Prostate gland (tissue), 2 donors: Measurements from ENCODE around the gene ATP5ME. TPM values are rescaled to one million over a fixed set of nuclear protein-coding genes. Genes with fewer than 3 reads are reported as not detected.

Experiments
- DNase-seq: peaks from one replicate; pipeline ENCODE4 v3.0.0-alpha.2; 2019; ENCODE audit warnings: low spot score
- H3K27ac ChIP-seq, 2 donors: fragments of 200-600 bp; sonication (generic); 2 replicates each; pipeline ENCODE4 v1.5.1; 2017 to 2019
- H3K27me3 ChIP-seq: fragments of 200-600 bp; sonication (generic); replicated peaks from 2 replicates; pipeline ENCODE4 v1.5.1; 2019; ENCODE audit not compliant: insufficient read depth
- H3K36me3 ChIP-seq, 2 donors: fragments of 200-600 bp; sonication (generic); 1 replicate in 1 of 2; 2 replicates in 1 of 2; pipeline versions ENCODE4 v1.5.1 to v1.8.1; 2017 to 2019
- H3K4me1 ChIP-seq: fragments of 200-600 bp; sonication (generic); replicated peaks from 2 replicates; pipeline ENCODE4 v1.5.1; 2019
- H3K4me3 ChIP-seq, 2 donors: fragments of 200-600 bp; sonication (generic); 2 replicates each; pipeline ENCODE4 v1.5.1; 2017 to 2019
- H3K9me3 ChIP-seq: fragments of 200-600 bp; sonication (generic); 2 replicates; pipeline ENCODE4 v1.5.1; 2017
- CTCF ChIP-seq, 4 experiments: fragments of 200-600 bp in 2 of 4; fragments of 450-650 bp in 2 of 4; sonication (generic) in 2 of 4; IDR thresholded peaks; 1 replicate in 3 of 4; 2 replicates in 1 of 4; pipeline ENCODE4 v1.5.1; 2016 to 2019; ENCODE audit warnings: antibody characterized with exemption in 4 of 4, mild to moderate bottlenecking in 2 of 4, moderate library complexity in 2 of 4
- POLR2A ChIP-seq: fragments of 450-650 bp; IDR thresholded peaks from one replicate; pipeline ENCODE4 v1.6.1; 2016; ENCODE audit warnings: antibody characterized with exemption, mild to moderate bottlenecking
- POLR2AphosphoS5 ChIP-seq: sonication (generic); formaldehyde crosslinking; IDR thresholded peaks from one replicate; pipeline ENCODE4 v1.6.1; 2017; ENCODE audit warnings: antibody characterized with exemption
- WGBS: methylation state at CpG from one replicate; pipeline ENCODE4 v1.1.5; 2018; 5-methylcytosine and 5-hydroxymethylcytosine counted together
- intact Hi-C: fragments of 100-400 bp; cut with DNase I; formaldehyde crosslinking; loops from one replicate; pipeline ENCODE4 v1.14.2; 2022
- total RNA-seq, 2 donors: library from RNA; depleted of rRNA; stranded (reverse); fragments of >200 nt; gene quantifications; one replicate each; pipeline ENCODE4 v1.1.0, GENCODE V29; 2016

Gene ATP5ME
- total RNA-seq, 2 donors from 2014 or later = 148 to 313 TPM

GRCh38 chr4:663438-664428 is 10.3 kb downstream of the ATP5ME start:
- intact Hi-C loops = no loop called here
- Histone ChIP-seq H3K27me3 (no peaks in the 10 kb centered on the region), H3K36me3 (no peaks in the 10 kb centered on the region), H3K4me1 (no peaks in the 10 kb centered on the region), H3K4me3 (peak overlapping the region; percentile 47 to 59), H3K27ac (peak overlapping the region in 1 of 2 donors; percentile 39), H3K9me3 (no peaks in the 10 kb centered on the region)
- 3% methylated on average over 56 of the region's 80 CpGs for WGBS
- TF ChIP-seq POLR2A (no peak), CTCF (IDR thresholded peaks at IDR 0.05) (peak in 1 of 4 experiments; percentile 6)
- DNase-seq = no peak

GRCh38 chr4:663046-663437 is 11.0 kb downstream of the ATP5ME start:
- DNase-seq = no peak
- Histone ChIP-seq H3K27me3 (no peaks in the 10 kb centered on the region), H3K36me3 (no peaks in the 10 kb centered on the region), H3K9me3 (no peaks in the 10 kb centered on the region), H3K27ac (peak overlapping the region in 1 of 2 donors; percentile 39), H3K4me1 (no peaks in the 10 kb centered on the region), H3K4me3 (peak overlapping the region; percentile 47 to 59)
- WGBS = 32% methylated on average over 20 of the region's 20 CpGs
- intact Hi-C loops = no loop called here
- no peak for TF ChIP-seq POLR2AphosphoS5
- TF ChIP-seq POLR2A = no peak
- no peak for TF ChIP-seq CTCF (IDR thresholded peaks at IDR 0.05)

GRCh38 chr4:661881-662761 is 12.0 kb downstream of the ATP5ME start:
- no peaks in the 10 kb centered on the region for H3K4me1 ChIP-seq
- TF ChIP-seq POLR2A (no peak), POLR2AphosphoS5 (no peak), CTCF (IDR thresholded peaks at IDR 0.05) (no peak)
- intact Hi-C loops = no loop called here
- no peaks in the 10 kb centered on the region for H3K27me3 ChIP-seq
- no peak overlapping the region for H3K4me3 ChIP-seq
- H3K36me3 ChIP-seq = no peaks in the 10 kb centered on the region
- H3K27ac ChIP-seq = no peak overlapping the region
- no peak for DNase-seq
- H3K9me3 ChIP-seq = no peaks in the 10 kb centered on the region
- 95% methylated on average over 40 of the region's 42 CpGs for WGBS

- DNase-seq = no peak
- WGBS = 97% methylated on average over 3 of the region's 3 CpGs
- Histone ChIP-seq H3K27me3 (no peaks in the 10 kb centered on the region), H3K4me3 (no peak overlapping the region), H3K4me1 (no peaks in the 10 kb centered on the region), H3K36me3 (no peaks in the 10 kb centered on the region), H3K9me3 (no peaks in the 10 kb centered on the region), H3K27ac (no peak overlapping the region)
- intact Hi-C loops = no loop called here
- TF ChIP-seq POLR2AphosphoS5 (no peak), CTCF (IDR thresholded peaks at IDR 0.05) (no peak), POLR2A (no peak)
Observed at GRCh38 chr4:661231-661630, 12.8 kb downstream of the ATP5ME start.
